G401 (cell line): Measurements from ENCODE around the gene GDF2. TPM values are rescaled to one million over a fixed set of nuclear protein-coding genes. Genes with fewer than 3 reads are reported as not detected.

Experiments used
- DNase-seq: peaks from one replicate; pipeline ENCODE4 v3.0.0-alpha.2; 2015; ENCODE audit warnings: low spot score
- in situ Hi-C: cut with HindIII; loops from 2 replicates; pipeline ENCODE4 v1.10.0; 2016; ENCODE audit warnings: low sequenced_read_pairs, mixed read lengths
- total RNA-seq: library from RNA; depleted of rRNA; stranded (reverse); fragments of >200 nt; shearing (Covaris generic); gene quantifications from 2 replicates; pipeline ENCODE4 v1.2.3, GENCODE V29; 2014

Gene GDF2
- total RNA-seq, 1 experiment from 2014 or later, result not detected

DNA sequence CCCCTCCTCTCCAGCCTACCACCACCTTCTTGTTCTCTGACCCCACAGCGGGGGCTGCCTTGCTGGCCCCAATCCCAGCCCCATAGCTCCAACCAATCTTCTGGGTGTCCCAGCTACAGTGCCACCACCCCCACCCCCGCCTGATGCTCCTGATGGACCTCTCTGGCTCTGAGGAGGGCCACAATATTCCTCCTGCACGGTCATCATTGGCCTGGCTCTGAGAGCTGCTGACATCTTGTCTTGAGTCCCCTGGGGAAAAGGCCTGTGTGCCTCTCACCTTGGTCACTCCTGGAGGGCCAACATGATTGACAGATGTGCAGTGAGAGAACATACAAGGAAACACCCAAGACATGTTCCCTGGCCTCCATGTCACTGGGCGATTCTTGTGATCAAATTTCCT lies 7.6 kb downstream of the GDF2 start:
- DNase-seq, result no peak
- in situ Hi-C loops, result no loop called here

GRCh38 chr10:47330366-47330765 lies 8.1 kb downstream of the GDF2 start:
- DNase-seq, result no peak
- in situ Hi-C loops, result no loop called here

DNA sequence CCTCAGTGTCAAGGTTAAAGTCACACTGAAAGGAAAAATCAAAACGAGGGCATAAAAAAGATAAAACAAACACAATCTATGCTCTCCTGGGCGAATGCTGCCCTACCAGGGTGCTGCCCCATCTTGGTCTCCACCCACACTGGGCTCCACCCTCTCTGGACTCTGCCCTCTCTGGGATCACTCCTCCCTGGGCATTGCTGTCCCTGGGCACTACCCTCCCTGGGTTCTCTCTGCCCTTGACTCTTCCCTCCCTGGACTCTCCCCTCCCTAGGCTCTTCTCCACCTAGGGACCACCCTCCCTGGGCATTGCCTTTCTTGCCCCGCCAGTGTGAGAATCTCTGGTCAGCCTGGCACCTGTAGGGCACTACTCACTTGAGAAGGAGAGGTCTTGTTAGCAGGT lies 8.6 kb downstream of the GDF2 start:
- in situ Hi-C loops, result no loop called here
- DNase-seq, result no peak

DNA sequence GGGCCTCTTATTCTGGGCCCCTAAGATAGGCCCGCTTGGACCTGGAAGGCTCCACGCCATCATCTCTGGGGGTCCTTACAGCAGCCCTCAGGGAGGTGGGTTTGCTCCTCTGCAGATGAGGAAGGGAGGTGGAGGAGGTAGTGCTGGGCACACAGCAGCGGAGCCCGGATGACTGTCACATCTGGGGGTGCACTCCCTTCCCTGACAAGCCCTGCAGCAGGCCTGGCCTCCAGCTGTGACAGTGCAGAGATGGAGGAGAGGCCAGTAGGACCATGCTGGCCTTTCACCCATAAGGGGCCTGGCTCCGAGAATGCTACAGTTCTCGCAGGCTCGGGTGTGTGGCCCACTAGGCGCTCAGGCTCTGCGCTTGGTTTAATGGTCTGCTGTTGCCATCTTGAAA lies 9.2 kb downstream of the GDF2 start:
- in situ Hi-C loops, result no loop called here
- no peak for DNase-seq

GRCh38 chr10:47331954-47332353 lies 9.7 kb downstream of the GDF2 start:
- DNase-seq, result no peak

GRCh38 chr10:47332371-47332770 lies 10.1 kb downstream of the GDF2 start:
- DNase-seq, result no peak
- in situ Hi-C loops, result no loop called here

More at GRCh38 chr10:47331954-47332353, 9.7 kb downstream of the GDF2 start:
- in situ Hi-C loops, result no loop called here

DNA sequence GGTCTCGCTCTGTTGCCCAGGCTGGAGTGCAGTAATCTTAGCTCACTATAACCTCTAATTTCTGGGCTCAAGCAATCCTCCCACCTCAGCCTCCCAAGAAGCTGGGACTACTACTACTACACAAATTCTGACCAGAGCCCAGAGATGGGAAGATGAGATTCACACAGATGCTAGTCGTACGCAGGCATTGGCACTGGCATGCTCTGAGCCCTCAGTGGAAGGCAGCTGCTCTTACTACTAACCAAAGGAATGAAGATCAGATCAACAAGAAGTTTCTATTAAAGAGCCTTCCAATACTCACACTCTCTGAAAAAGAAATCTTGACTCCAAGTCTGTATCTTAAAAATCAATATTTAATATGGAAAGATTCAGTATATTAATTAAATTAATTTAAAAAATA lies 10.7 kb downstream of the GDF2 start:
- DNase-seq, result no peak
- in situ Hi-C loops, result no loop called here

DNA sequence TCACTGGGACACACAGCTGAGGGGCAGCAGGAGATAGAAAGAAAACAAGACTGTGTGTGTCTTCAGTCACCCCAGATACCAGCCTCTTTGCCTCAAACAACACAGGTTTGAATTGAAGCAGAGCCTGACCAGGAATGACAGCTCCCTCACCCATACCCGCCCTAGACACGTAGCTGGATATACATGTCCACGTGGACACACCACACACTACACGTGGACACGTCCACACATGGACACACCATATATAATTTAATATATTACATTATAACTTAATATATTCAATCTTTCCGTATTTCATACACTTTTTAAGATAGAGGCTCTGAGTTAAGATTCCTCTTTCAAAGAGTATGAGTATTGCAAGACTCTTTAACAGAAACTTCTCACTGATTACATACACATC lies 11.3 kb downstream of the GDF2 start:
- in situ Hi-C loops, result no loop called here
- DNase-seq, result no peak

DNA sequence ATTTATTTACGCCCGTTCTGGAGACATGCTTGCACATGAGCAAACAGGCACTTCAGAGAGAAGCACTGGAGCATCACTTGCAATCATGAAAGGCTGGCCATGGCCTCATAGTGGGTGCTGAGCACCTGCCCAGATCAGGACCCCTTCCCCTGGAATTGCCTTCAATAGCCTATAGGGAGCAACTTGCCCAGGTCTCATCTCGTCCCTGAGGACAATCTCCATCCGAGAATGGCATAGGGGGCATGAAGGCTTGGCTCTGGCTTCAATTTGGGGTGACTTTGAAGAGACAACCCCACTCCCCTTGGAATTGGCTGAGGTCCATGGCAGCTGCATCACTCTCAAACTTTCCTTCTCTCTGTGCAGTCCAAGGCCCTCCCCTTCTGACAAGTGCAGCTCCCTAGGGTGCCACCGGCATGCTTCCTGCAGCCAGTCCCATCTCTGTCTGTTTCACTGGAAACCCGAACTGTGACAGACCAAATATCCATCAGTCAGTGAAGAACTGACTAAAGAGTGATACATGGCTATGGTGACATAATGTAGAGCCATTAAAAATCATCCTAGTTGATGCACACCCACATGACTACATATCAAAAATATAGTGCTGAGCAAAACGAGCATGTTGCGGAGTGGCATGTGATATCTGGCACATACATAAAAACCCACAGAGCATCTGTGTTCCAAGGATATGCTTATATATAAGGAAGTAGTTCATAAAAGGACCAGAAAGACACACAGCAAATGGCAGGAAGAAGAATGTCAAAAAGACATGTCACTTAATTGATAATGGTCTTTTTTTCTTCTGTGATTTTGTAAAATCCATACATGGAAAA lies 12.4 kb downstream of the GDF2 start:
- no peak for DNase-seq
- in situ Hi-C loops, result no loop called here

DNA sequence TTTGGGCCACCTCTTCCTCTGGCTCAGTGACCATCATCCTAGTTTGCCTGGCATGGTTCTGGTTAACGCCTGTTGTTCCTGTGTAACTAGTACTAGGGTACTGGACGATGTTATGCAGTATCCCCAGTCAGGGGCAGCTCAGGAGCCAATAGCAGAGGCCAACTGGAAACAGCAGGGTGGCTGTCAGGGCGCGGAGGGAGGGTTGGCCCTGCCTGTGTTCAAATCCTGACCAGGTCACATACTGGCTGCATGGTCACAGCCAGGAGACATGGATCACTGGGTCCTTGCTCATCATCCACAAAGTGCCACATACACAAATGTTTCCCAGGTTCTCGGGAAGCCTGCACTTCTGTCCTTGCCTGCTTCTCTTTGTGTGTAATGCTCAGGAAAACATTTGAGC lies 13.7 kb downstream of the GDF2 start:
- DNase-seq, result no peak
- in situ Hi-C loops, result no loop called here

GRCh38 chr10:47336387-47337134 lies 14.3 kb downstream of the GDF2 start:
- in situ Hi-C loops, result no loop called here
- no peak for DNase-seq

GRCh38 chr10:47337310-47337709 lies 15.1 kb downstream of the GDF2 start:
- in situ Hi-C loops, result no loop called here
- DNase-seq, result no peak

DNA sequence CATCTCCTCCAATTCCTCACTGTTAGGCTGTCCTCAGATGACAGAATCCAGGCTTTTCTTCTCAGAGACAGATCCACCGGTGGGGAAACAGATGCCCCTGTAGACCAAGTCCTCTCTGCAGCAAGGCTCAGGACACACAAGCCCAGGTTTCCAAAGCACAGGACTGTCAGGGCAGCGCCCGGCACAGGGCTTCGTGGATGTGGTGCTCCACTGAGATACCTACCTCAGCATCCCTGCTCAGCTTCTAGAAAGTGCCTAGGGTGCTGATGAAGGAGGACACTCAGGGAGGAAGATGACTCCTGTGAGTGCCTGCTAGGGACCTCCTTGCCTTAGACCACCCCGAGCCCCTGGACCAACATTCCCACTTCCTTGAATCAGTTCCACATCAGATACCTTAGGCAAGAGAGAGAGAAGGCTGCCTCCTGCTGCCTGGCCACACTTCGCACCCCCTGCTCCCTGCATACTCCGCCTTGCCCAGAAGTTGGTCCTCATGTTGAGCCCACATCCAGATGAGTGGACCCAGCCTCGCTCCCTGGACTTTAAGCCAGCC lies 17.0 kb downstream of the GDF2 start:
- DNase-seq, result no peak
- in situ Hi-C loops, result no loop called here

DNA sequence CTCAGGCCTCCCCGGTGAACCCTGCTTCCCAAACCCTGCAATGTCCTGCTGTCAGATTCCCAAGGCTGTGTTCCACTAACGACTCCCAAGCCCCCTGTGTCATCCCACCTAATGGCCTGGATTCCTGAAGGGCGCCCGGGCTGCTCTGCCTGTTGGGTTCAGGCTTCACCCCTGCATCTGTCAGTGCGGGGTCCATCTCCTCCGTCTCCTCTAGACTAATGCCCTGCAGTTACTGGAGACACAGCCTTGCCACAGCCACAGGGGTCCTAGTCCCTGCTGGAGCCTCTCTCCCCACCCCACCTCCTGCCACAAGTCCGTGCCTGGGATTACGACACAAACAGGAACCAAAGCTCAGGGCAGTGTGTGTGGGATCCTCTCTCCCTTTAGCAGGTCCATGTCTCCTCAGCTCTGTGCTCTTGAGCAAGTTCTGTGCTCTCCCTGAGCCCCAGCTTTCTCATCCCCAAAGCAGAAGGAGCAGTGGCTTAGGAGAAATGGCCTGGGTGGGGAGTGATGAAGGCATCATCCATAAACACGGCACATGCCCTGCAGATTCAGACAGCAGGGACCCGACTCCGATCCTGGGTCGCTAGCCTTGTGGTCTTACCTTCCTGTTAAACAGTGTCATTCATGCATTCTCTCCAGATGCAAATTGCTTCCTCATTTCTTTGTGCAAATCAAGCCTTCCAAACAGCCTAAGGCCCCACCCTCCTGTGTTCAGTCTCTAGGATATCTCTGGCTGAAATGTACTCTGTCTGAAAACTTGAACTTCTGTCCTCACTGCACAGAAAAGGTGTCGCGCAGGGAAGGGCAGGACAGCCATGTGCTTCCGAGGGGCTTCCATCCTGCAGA lies 17.7 kb downstream of the GDF2 start:
- in situ Hi-C loops, result no loop called here
- no peak for DNase-seq

DNA sequence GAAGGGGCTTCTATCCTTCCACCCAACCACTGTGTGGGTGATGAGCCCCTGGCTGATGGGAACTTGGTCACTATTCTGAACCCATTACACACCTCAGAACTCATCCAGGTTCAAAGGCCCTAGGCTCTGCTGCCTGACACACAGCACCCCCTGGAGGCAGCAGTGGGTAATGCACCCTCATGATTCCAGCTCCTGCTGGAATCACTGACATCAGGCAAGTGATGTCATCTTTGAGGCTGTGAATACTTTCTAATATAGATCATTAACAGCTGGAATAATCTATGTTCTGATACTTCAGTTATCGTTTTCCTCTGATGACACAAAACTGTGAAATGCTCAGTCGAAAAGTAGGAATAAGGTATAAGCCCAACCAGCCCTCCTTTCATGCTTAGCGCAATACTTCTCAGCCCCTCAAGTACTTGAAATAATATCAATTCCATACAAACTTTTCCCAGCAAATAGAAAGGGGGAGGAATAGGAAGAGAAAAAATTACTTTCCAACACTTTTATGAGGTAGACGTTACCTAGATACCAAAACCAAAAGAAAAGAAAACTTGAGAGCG lies 18.4 kb downstream of the GDF2 start:
- in situ Hi-C loops, result no loop called here
- peak; percentile 37 for DNase-seq

- in situ Hi-C loops, result no loop called here
These were observed 23.0 kb downstream of the GDF2 start for GRCh38 chr10:47344996-47345870.

DNA sequence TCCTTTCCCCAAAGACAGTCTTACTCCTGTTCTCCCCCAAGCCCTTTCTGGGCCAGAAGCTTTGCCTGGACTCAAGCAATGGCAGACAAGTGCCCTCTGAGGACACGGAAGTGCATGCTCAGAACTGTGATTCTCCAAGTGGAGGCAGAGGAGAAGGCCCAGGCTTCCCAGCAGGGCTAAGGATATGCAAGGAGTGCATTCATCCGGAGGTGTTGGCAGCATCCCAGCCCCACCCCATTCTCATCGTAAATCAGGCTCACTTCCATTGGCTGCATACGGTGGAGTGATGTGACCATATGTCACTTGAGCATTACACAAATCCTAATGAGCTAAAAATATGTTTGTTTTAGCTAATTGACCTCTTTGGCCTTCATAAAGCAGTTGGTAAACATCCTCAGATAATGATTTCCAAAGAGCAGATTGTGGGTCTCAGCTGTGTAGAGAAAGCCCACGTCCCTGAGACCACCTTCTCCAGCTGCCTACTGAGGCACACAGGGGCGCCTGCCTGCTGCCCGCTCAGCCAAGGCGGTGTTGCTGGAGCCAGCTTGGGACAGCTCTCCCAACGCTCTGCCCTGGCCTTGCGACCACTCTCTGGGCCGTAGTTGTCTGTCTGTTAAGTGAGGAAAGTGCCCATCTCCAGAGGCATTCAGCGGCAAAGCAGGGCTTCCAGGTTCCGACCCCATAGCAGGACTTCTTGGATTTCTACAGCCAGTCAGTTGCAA lies 24.5 kb downstream of the GDF2 start:
- peak; percentile 85 for DNase-seq
- in situ Hi-C loops, result no loop called here

More at GRCh38 chr10:47344996-47345870, 23.0 kb downstream of the GDF2 start:
- no peak for DNase-seq

DNA sequence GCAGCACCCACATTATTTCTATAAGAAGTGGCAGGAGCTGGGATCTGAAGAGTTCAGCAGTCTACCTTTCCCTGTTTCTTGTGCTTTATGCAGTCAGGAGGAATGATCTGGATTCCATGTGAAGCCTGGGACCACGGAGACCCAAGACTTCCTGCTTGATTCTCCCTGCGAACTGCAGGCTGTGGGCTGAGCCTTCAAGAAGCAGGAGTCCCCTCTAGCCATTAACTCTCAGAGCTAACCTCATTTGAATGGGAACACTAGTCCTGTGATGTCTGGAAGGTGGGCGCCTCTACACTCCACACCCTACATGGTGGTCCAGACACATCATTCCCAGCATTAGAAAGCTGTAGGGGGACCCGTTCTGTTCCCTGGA lies 25.0 kb downstream of the GDF2 start:
- DNase-seq, result no peak
- in situ Hi-C loops, result no loop called here
